ENCODE data around the gene CCDC116.
"Not testable (repeated sequence)": the region's sequence is repeated elsewhere in the genome, so short reads cannot be mapped to it uniquely, and the experiment has no call there.

CCDC116 gene

GRCh38 chr22:21636629-21637218 is 4.2 kb downstream of the CCDC116 start:
- Histone ChIP-seq H2AFZ (ENCODE audit: low read length) (no peak overlapping the region), H3K36me3 (ENCODE audit: insufficient read depth, low read length) (no peaks in the 10 kb centered on the region), H3K9me2 (replicated peaks; ENCODE audit: low read depth, low read length) (no peaks in the 10 kb centered on the region), H3F3A (ENCODE audit: low read depth) (no peaks in the 10 kb centered on the region), H3K4me3 (ENCODE audit: low read length, poor library complexity, severe bottlenecking) (no peak overlapping the region), H3K9me3 (ENCODE audit: insufficient read depth, low read depth, low read length) (no peaks in the 10 kb centered on the region), H3K27me3 (ENCODE audit: insufficient read depth, low read length, poor library complexity, severe bottlenecking) (no peaks in the 10 kb centered on the region), H4K20me1 (ENCODE audit: insufficient read depth, low read length, poor library complexity, severe bottlenecking) (no peaks in the 10 kb centered on the region), H3K4me1 (ENCODE audit: insufficient read depth, low read length, poor library complexity, severe bottlenecking) (peaks cover 10% of the 10 kb centered on the region), H3K4me2 (ENCODE audit: low read depth, low read length, poor library complexity, severe bottlenecking) (no peak overlapping the region), H3K9ac (ENCODE audit: low read depth, low read length, poor library complexity, severe bottlenecking) (no peak overlapping the region), H3K79me2 (ENCODE audit: insufficient read depth, low read length) (no peaks in the 10 kb centered on the region)
- TF ChIP-seq, protein P1, sequence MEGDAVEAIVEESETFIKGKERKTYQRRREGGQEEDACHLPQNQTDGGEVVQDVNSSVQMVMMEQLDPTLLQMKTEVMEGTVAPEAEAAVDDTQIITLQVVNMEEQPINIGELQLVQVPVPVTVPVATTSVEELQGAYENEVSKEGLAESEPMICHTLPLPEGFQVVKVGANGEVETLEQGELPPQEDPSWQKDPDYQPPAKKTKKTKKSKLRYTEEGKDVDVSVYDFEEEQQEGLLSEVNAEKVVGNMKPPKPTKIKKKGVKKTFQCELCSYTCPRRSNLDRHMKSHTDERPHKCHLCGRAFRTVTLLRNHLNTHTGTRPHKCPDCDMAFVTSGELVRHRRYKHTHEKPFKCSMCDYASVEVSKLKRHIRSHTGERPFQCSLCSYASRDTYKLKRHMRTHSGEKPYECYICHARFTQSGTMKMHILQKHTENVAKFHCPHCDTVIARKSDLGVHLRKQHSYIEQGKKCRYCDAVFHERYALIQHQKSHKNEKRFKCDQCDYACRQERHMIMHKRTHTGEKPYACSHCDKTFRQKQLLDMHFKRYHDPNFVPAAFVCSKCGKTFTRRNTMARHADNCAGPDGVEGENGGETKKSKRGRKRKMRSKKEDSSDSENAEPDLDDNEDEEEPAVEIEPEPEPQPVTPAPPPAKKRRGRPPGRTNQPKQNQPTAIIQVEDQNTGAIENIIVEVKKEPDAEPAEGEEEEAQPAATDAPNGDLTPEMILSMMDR (conservative IDR thresholded peaks at IDR 0.05; ENCODE audit: low read length) = no peak
- TF ChIP-seq EZH2phosphoT487 (IDR thresholded peaks at IDR 0.05; ENCODE audit: borderline replicate concordance) = no peak

- not testable (repeated sequence) for H3K4me3 ChIP-seq (ENCODE audit: low read length, poor library complexity, severe bottlenecking); H3K9me3 ChIP-seq (ENCODE audit: insufficient read depth, low read depth, low read length); H2AFZ ChIP-seq (ENCODE audit: low read length); H3F3A ChIP-seq (ENCODE audit: low read depth); H4K20me1 ChIP-seq (ENCODE audit: insufficient read depth, low read length, poor library complexity, severe bottlenecking); H3K79me2 ChIP-seq (ENCODE audit: insufficient read depth, low read length); H3K9me2 ChIP-seq (replicated peaks; ENCODE audit: low read depth, low read length); H3K36me3 ChIP-seq (ENCODE audit: insufficient read depth, low read length); H3K9ac ChIP-seq (ENCODE audit: low read depth, low read length, poor library complexity, severe bottlenecking); H3K4me2 ChIP-seq (ENCODE audit: low read depth, low read length, poor library complexity, severe bottlenecking); H3K27me3 ChIP-seq (ENCODE audit: insufficient read depth, low read length, poor library complexity, severe bottlenecking)
- H3K4me1 ChIP-seq (ENCODE audit: insufficient read depth, low read length, poor library complexity, severe bottlenecking) = peaks cover 11% of the 10 kb centered on the region
Observed at GRCh38 chr22:21637450-21637849, 4.9 kb downstream of the CCDC116 start.

- H3K4me3 ChIP-seq (ENCODE audit: low read length, poor library complexity, severe bottlenecking) = no peak overlapping the region
- H2AFZ ChIP-seq (ENCODE audit: low read length) = no peak overlapping the region
- TF ChIP-seq, protein P1 (conservative IDR thresholded peaks at IDR 0.05; ENCODE audit: low read length) = no peak
- TF ChIP-seq EZH2phosphoT487 (IDR thresholded peaks at IDR 0.05; ENCODE audit: borderline replicate concordance) = no peak
- peaks cover 4% of the 10 kb centered on the region for H3K27me3 ChIP-seq (ENCODE audit: insufficient read depth, low read length, poor library complexity, severe bottlenecking)
- no peaks in the 10 kb centered on the region for H3K9me2 ChIP-seq (replicated peaks; ENCODE audit: low read depth, low read length)
- H3K9me3 ChIP-seq (ENCODE audit: insufficient read depth, low read depth, low read length) = no peaks in the 10 kb centered on the region
- peaks cover 6% of the 10 kb centered on the region for H4K20me1 ChIP-seq (ENCODE audit: insufficient read depth, low read length, poor library complexity, severe bottlenecking)
- H3F3A ChIP-seq (ENCODE audit: low read depth) = no peaks in the 10 kb centered on the region
- no peak overlapping the region for H3K9ac ChIP-seq (ENCODE audit: low read depth, low read length, poor library complexity, severe bottlenecking)
- peaks cover 23% of the 10 kb centered on the region for H3K79me2 ChIP-seq (ENCODE audit: insufficient read depth, low read length)
- H3K4me2 ChIP-seq (ENCODE audit: low read depth, low read length, poor library complexity, severe bottlenecking) = no peak overlapping the region
- peaks cover 20% of the 10 kb centered on the region for H3K4me1 ChIP-seq (ENCODE audit: insufficient read depth, low read length, poor library complexity, severe bottlenecking)
- no peaks in the 10 kb centered on the region for H3K36me3 ChIP-seq (ENCODE audit: insufficient read depth, low read length)
Observed at GRCh38 chr22:21639359-21639758, 6.8 kb downstream of the CCDC116 start.

GRCh38 chr22:21640810-21641209 is 8.2 kb downstream of the CCDC116 start:
- Histone ChIP-seq H3K36me3 (ENCODE audit: insufficient read depth, low read length) (no peaks in the 10 kb centered on the region; the same call in 1 of the 2 replicates), H4K20me1 (ENCODE audit: insufficient read depth, low read length, poor library complexity, severe bottlenecking) (peaks cover 6% of the 10 kb centered on the region), H3K9ac (ENCODE audit: low read depth, low read length, poor library complexity, severe bottlenecking) (peak overlapping the region; percentile 86), H2AFZ (ENCODE audit: low read length) (no peak overlapping the region), H3K79me2 (ENCODE audit: insufficient read depth, low read length) (peaks cover 26% of the 10 kb centered on the region), H3K4me2 (ENCODE audit: low read depth, low read length, poor library complexity, severe bottlenecking) (peak overlapping the region; percentile 90), H3K9me2 (replicated peaks; ENCODE audit: low read depth, low read length) (no peaks in the 10 kb centered on the region), H3K27me3 (ENCODE audit: insufficient read depth, low read length, poor library complexity, severe bottlenecking) (peaks cover 4% of the 10 kb centered on the region), H3F3A (ENCODE audit: low read depth) (no peaks in the 10 kb centered on the region), H3K4me1 (ENCODE audit: insufficient read depth, low read length, poor library complexity, severe bottlenecking) (peaks cover 20% of the 10 kb centered on the region), H3K4me3 (ENCODE audit: low read length, poor library complexity, severe bottlenecking) (peak overlapping the region; percentile 98), H3K9me3 (ENCODE audit: insufficient read depth, low read depth, low read length) (no peaks in the 10 kb centered on the region)
- TF ChIP-seq, protein P1 (conservative IDR thresholded peaks at IDR 0.05; ENCODE audit: low read length) = no peak
- no peak for TF ChIP-seq EZH2phosphoT487 (IDR thresholded peaks at IDR 0.05; ENCODE audit: borderline replicate concordance)

Data from Loucy (cell line).